Choroid plexus epithelial cell (primary cell): ENCODE measurements around the gene MYO1G.
"Not testable (repeated sequence)": the region's sequence is repeated elsewhere in the genome, so short reads cannot be mapped to it uniquely, and the experiment has no call there.

Experiments
- DNase-seq: peaks from one replicate; pipeline ENCODE4 v3.0.0-alpha.2; 2010; ENCODE audit warnings: low read depth
- H3K4me3 ChIP-seq: 2 replicates; pipeline ENCODE4 v1.5.1; 2011; ENCODE audit warnings: low read depth, mild to moderate bottlenecking, control low read depth, low read length, moderate library complexity
- CTCF ChIP-seq: conservative IDR thresholded peaks from 2 replicates; pipeline ENCODE4 v1.5.1; 2011; ENCODE audit warnings: low read depth, mild to moderate bottlenecking, control low read depth, inconsistent platforms, low read length, moderate library complexity

MYO1G gene

GRCh38 chr7:44978511-44979366, at the start of gene MYO1G:
Gene MYO1G (minus strand): TSS chr7:44979015. CDS start chr7:44978961, 54 bp downstream.
- DNase-seq = no peak
- no peak for TF ChIP-seq CTCF
- H3K4me3 ChIP-seq = no peak within 1 kb of the TSS

DNA sequence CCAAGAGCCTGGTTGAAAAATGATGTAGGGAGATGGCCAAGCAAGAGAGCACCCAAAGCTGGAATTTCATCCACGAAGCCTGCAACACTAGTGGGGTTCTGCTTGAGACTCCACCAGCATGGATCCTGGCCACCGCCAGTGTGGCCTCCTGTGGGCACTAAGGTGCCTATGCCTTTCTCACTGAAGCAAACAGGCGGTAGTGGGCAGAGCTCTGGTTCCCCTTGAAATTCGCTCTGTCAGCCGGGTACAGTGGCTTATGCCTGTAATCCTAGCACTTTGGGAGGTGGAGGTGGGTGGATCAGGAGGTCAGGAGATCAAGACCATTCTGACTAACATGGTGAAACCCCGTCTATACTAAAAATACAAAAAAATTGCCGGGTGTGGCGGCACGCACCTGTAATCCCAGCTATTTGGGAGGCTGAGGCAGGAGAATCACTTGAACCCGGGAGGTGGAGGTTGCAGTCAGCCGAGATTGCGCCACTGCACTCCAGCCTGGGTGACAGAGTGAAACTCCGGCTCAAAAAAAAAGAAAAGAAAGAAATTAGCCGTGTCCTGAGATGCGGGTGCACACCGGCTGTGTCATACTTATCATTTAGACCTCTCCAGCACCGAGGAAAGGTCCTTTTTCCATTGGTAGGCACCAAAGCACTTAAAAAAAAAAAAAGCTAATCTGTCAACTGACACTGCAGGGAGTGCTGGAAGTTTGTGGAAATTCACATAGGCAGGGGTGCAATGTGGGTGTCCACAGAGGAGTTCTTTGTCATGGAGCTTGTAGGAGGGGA, 49.5 kb upstream of the MYO1G start:
- no peak for DNase-seq
- no peak for TF ChIP-seq CTCF
- no peak overlapping the region for H3K4me3 ChIP-seq

DNA sequence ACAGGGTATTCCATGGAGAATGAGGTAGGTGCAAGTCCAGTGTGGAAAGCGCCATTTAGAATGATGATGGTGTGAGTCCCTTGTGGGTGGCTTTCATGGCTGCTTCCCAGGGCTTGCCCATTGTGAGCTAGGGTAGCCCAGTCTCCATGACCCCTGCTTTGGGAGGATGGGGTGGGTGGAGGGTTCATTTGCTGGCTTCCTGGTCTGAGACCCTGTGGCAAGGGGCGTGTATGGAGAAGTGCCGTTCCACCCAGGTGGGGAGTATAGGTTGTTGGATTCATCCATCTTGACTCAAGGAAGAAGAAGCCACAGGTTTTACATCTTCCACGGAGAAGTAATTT, 48.9 kb upstream of the MYO1G start:
- no peak for TF ChIP-seq CTCF
- H3K4me3 ChIP-seq = no peak overlapping the region
- no peak for DNase-seq

- DNase-seq = peak; percentile 50
- no peak for TF ChIP-seq CTCF
- no peak overlapping the region for H3K4me3 ChIP-seq
Measured at GRCh38 chr7:45026984-45027773, 48.4 kb upstream of the MYO1G start.

- TF ChIP-seq CTCF = no peak
Measured at GRCh38 chr7:45026013-45026412, 47.2 kb upstream of the MYO1G start.

DNA sequence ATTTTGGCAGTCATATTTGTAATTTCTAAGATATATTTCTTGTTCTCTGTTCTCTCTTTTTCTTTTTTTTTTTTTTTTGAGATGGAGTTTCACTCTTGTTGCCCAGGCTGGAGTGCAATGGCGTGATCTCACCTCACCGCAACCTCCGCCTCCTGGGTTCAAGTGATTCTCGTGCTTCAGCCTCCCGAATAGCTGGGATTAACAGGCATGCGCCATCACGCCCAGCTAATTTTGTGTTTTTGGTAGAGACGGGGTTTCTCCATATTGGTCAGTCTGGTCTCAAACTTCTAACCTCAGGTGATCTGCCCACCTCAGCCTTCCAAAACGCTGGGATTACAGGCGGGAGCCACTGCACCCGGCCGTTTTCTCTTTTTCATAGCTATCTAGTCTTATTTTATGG, 46.7 kb upstream of the MYO1G start:
- not testable (repeated sequence) for H3K4me3 ChIP-seq, DNase-seq

More at GRCh38 chr7:45026013-45026412, 47.2 kb upstream of the MYO1G start:
- no peak for DNase-seq
- no peak overlapping the region for H3K4me3 ChIP-seq
